Right atrium auricular region (tissue), 2 donors: ENCODE results near the gene GALNT12. TPM values are rescaled to one million over a fixed set of nuclear protein-coding genes. Genes with fewer than 3 reads are reported as not detected.

ENCODE experiments used
- DNase-seq: peaks from one replicate; pipeline ENCODE4 v3.0.0-alpha.2; 2019; ENCODE audit warnings: low spot score
- H3K27ac ChIP-seq, 2 donors: fragments of 200-600 bp; sonication (generic); 1 replicate in 1 of 2; 2 replicates in 1 of 2; pipeline ENCODE4 v1.5.1; 2016 to 2019
- H3K27me3 ChIP-seq, 2 donors: fragments of 200-600 bp; sonication (generic); one replicate each; pipeline versions ENCODE4 v1.5.1 to v1.6.0; 2017 to 2019
- H3K36me3 ChIP-seq: fragments of 200-600 bp; sonication (generic); one replicate; pipeline ENCODE4 v1.5.1; 2016
- H3K4me1 ChIP-seq, 2 donors: fragments of 200-600 bp; sonication (generic); one replicate each; pipeline versions ENCODE4 v1.5.1 to v1.6.0; 2017 to 2019
- H3K4me3 ChIP-seq, 2 donors: fragments of 200-600 bp; sonication (generic); 1 replicate in 1 of 2; 2 replicates in 1 of 2; pipeline ENCODE4 v1.5.1; 2017 to 2019; ENCODE audit warnings: mild to moderate bottlenecking in 1 of 2, moderate library complexity in 1 of 2
- H3K9me3 ChIP-seq, 2 donors: fragments of 200-600 bp; sonication (generic); one replicate each; pipeline ENCODE4 v1.5.1; 2019
- CTCF ChIP-seq, 2 donors: fragments of 200-600 bp; sonication (generic); IDR thresholded peaks; one replicate each; pipeline ENCODE4 v1.5.1; 2019; ENCODE audit warnings: antibody characterized with exemption in 2 of 2
- total RNA-seq, 2 donors: library from RNA; depleted of rRNA; stranded (reverse); fragments of >200 nt; gene quantifications; one replicate each; pipeline ENCODE4 v1.1.0, GENCODE V29; 2016

The GALNT12 gene
- total RNA-seq, 2 donors from 2014 or later: 0.33 to 2.7 TPM

GRCh38 chr9:98767196-98767595 is 40.3 kb upstream of the GALNT12 start:
- H3K9me3 ChIP-seq: peaks cover 0 to 6% of the 10 kb centered on the region in 2 donors
- H3K27ac ChIP-seq: no peak overlapping the region
- H3K27me3 ChIP-seq: no peaks in the 10 kb centered on the region
- TF ChIP-seq CTCF (IDR thresholded peaks at IDR 0.05): no peak
- DNase-seq: peak; percentile 21
- H3K36me3 ChIP-seq: peaks cover 30% of the 10 kb centered on the region
- no peak overlapping the region for H3K4me3 ChIP-seq
- no peaks in the 10 kb centered on the region for H3K4me1 ChIP-seq

- Histone ChIP-seq H3K4me1 (no peaks in the 10 kb centered on the region), H3K36me3 (peaks cover 34% of the 10 kb centered on the region), H3K27me3 (no peaks in the 10 kb centered on the region), H3K9me3 (peaks cover 0 to 6% of the 10 kb centered on the region in 2 donors), H3K27ac (no peak overlapping the region), H3K4me3 (no peak overlapping the region)
- TF ChIP-seq CTCF (IDR thresholded peaks at IDR 0.05): no peak
- peak; percentile 23 for DNase-seq
These were observed 39.6 kb upstream of the GALNT12 start for GRCh38 chr9:98767915-98768314.

GRCh38 chr9:98768344-98768743 is 39.1 kb upstream of the GALNT12 start:
- H3K4me3 ChIP-seq: no peak overlapping the region
- no peak for DNase-seq
- H3K27me3 ChIP-seq: no peaks in the 10 kb centered on the region
- peaks cover 38% of the 10 kb centered on the region for H3K36me3 ChIP-seq
- H3K27ac ChIP-seq: no peak overlapping the region
- no peaks in the 10 kb centered on the region for H3K4me1 ChIP-seq
- TF ChIP-seq CTCF (IDR thresholded peaks at IDR 0.05): no peak
- H3K9me3 ChIP-seq: peaks cover 0 to 6% of the 10 kb centered on the region in 2 donors

- no peak for TF ChIP-seq CTCF (IDR thresholded peaks at IDR 0.05)
- H3K36me3 ChIP-seq: peaks cover 43% of the 10 kb centered on the region
- no peak overlapping the region for H3K4me3 ChIP-seq
- no peaks in the 10 kb centered on the region for H3K4me1 ChIP-seq
- H3K9me3 ChIP-seq: no peaks in the 10 kb centered on the region
- peak; percentile 30 for DNase-seq
- no peak overlapping the region for H3K27ac ChIP-seq
- no peaks in the 10 kb centered on the region for H3K27me3 ChIP-seq
These were observed 36.8 kb upstream of the GALNT12 start for GRCh38 chr9:98770717-98771116.

- DNase-seq: peak; percentile 44
- Histone ChIP-seq H3K4me1 (no peaks in the 10 kb centered on the region), H3K36me3 (peaks cover 43% of the 10 kb centered on the region), H3K9me3 (no peaks in the 10 kb centered on the region), H3K27ac (no peak overlapping the region), H3K27me3 (no peaks in the 10 kb centered on the region), H3K4me3 (no peak overlapping the region)
- TF ChIP-seq CTCF (IDR thresholded peaks at IDR 0.05): no peak
These were observed 36.1 kb upstream of the GALNT12 start for GRCh38 chr9:98771209-98771874.
